ENCODE measurements around the gene GAS2.
"Not testable (repeated sequence)": the region's sequence is repeated elsewhere in the genome, so short reads cannot be mapped to it uniquely, and the experiment has no call there.

Gene GAS2

DNA sequence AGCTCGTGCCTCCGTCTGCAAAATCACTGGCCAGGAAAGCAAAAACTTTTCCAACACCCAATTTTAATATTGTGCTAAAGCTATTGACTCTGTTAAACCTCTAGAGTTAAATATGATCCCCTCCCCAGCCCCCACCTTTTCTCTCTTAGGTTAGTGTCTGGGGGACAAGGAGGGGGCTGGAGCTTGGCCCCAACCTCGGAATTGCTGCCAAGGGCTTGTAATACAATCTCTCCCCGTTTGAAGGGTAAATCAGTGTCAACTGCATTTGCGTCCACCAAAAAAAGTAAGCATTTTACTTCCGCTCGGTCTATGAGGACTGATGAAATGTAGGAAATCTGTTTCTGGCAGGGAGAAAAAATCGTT, at the start of gene GAS2:
Gene GAS2 (plus strand): TSS at position 287 of the 363 bp plus-strand sequence. CDS start 8,259 bp downstream, outside the sequence.
- DNase-seq = no peak

DNA sequence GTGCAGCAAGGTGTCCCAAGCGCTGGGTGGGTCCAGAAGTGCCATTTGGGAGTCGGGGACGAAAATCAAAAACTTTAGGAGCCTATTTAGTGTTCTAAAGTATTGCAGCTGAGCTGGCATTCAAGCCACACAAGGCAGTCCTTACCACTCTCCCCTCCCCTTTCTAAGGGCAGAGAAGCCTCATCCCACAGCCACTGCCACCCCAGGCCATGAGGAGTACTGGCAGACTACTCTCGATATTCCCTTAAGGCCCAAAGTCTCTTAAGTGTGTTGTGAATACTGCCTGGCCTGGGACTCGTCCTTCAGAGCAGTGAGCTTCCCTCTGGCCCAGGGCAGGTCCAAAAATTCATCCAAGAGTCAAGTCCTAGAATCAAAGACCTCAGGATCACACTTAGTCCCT, 48.5 kb upstream of the GAS2 start:
- DNase-seq = no peak

DNA sequence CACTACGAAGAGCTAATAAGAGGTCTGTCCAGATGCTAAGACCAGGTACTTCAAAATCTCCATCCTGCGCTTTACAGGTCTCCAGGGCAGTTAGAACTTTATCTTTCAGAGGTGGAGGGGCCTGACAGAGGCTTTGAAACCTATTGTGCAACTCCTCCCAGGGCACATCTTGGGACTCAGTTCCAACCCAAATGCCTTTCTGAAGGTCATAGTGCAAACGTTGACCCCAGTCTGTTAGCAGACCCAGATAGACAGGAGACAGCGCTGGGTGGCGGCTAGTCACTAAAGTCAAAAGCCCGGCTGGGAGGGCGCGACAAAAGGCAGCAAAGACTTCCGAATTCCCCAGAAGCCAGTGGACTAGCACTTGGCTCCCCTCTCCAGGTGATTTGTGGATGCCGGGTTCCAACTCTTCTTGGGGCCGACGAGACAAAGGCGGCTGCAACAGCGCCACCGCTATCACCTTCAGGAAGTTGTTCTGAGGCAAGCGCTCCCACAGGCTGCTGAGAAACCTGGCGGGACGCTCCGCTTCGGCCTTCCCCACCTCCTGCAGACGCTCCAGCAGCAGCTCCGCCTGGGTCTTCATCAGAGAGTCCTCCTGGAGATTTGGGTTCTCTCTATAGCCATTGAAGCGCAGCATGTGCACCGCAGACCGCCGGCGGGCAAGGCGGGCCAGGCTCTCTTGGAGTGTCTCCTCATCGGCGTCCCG, 41.5 kb upstream of the GAS2 start:
- peak; percentile 65 to 68 for DNase-seq

DNA sequence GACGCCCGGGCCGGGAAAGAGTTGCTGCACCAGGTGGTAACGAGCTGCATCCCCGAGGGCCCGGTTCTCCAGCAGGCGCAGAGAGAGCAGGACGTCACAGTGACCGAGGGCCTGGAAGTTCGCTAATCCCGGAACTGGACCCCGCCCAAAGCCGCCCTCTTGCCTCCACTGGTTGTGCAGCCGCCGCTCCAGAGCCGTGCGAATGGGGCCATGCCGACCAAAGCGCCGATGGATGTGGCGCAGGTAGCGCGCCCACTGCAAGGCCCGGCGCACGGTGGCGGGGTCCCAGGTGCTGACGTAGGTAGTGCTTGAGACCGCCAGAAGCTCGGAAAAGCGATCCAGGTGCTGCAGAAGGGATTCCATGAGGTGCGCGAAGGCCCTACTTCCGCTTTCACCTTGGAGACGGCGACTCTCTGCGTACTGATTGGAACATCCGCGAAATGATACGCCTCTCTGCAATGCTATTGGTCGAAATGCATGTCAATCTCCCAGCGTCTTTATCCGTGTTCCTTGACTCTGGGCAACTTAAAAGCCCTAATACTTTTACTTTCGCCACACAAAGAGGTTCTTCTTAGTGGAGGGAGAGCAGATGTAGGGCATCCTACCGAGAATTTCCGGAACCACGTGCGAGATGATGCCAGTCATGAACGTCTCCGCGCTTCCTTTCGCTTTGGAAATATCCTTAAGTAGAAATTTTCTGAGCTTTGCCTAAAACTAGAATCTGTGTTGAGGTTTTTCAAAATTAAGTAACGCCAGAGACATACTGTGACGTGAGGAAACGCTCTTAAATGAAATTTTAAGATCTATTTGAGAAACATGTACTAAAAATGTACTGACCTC, 40.7 kb upstream of the GAS2 start, which contains the start of gene FANCF:
Gene FANCF (minus strand): TSS at position 376 of the 840 bp plus-strand sequence. CDS start 13 bp downstream, at position 363.
- peak; percentile 89 to 95 for DNase-seq

DNA sequence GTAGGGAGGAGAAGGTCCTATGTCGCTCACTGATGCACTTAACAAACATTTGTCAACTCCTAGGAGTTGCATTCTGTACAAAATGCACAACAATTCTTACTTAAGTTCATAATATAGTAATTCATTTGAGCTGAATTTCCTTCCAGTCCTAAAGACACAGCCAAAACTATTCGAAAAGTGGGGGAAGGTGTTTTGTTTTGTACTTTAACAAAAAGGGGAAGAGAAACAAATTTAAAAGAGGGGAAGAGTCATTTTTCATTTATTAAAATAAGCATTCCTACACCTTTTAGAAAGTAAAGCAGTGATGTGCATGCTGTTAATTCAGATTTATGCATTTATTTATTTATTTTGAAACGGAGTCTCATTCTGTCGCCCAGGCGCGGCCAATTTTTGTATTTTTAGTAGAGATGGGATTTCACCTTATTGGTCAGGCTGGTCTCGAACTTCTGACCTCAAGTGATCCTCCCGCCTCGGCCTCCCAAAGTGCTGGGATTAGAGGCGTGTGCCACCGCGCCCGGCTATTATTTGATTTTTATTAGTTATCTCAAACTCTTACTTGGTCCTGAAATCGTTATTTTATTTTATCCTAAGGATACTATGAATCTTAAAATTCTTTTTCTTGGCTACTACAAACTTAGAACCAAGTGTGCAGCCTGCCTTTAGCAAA, 39.7 kb upstream of the GAS2 start:
- no peak for DNase-seq

DNA sequence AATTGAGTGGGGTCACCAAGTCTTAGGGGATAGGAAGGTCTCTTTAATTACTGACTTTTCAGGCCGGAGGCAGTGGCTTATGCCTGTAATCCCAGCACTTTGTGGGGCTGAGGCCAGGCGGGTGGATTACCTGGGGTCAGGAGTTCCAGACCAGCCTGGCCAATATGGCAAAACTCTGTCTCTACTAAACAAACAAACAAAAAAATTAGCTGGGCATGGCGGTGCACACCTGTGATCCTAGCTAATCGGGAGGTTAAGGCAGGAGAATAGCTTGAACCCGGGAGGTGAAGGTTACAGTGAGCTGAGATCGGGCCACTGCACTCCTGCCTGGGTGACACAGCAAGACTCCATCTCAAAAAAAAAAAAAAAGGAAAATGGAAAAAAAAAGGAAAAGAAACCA, 39.0 kb upstream of the GAS2 start:
- no peak for DNase-seq

DNA sequence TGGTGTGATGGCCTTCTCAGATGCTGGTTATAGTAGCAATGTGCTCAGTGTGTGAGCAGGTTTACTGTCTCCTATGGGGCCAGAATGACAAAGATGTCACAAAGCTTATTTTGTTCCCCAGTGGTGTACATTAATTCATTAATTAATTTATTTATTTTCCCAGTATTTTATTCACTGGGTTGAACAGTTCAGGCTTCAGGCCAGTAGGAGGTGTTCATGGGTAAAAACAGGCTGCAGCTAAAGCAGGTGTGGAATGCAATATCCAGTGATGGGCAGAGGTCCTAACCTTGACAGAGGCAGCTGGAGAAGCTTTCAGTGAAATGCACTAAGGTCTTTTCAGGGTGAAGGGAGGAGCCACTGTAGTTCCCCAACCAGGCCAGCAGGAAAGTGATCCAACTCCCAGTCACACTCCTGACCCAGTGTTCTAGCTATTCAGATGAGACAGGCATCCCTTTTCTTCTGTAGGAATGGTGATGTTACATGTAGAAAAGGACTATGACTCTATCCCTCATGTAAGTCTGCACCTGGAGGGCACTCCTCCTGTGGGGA, 33.0 kb upstream of the GAS2 start:
- no peak for DNase-seq

DNA sequence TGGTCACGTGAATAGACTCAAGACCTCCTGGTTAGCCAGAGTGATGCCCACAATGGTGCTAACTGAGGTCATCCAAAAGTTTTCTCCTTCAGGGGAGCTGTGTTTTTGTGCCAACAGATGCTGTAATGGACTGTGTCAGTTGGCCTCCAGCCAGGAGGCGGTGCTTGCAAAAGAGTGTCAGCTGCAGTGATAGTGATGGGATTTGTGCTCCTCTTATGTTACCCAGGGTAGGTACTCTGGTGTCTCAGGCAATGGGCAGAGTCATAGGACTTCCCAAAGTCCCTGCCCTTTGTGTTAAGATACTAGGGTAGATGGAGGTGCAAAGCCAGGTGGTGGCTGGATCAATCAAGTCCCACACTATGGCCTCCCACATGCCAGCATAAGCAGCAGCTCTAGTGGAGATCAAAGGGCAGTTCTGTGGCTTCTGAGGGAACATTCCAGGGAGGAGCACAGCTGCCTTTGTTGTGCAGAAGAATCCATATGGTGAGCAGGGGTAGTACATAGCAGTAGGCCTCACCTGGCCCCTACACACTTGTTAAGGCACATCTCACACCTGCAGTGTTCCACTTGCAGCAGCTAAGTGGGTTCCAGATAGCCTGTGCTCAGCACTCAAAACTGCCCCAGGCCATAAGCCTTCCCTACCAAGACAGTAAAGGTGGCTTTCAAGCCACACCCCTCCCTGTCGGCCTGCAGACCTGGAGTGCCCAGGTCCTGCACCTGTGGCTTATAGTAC, 31.3 kb upstream of the GAS2 start:
- no peak for DNase-seq

DNA sequence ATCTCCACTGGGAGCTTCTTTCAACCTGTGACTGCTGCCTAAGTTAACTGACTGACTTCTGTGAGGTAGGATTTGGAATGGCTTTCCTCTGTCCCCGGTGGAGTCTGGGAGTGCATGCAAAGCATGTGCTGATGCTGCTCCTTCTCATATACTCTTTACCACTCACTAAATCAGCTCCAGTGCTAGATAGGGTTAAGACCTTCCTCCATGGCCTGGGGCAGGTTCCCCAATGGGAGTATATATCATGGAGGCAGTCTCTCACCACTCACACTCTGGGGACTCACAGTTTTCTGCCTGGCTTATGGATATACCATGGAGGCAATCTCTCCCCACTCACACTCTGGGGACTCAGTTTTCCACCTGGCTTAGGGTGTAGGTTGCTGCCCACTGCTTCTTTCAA, 30.7 kb upstream of the GAS2 start:
- no peak for DNase-seq

DNA sequence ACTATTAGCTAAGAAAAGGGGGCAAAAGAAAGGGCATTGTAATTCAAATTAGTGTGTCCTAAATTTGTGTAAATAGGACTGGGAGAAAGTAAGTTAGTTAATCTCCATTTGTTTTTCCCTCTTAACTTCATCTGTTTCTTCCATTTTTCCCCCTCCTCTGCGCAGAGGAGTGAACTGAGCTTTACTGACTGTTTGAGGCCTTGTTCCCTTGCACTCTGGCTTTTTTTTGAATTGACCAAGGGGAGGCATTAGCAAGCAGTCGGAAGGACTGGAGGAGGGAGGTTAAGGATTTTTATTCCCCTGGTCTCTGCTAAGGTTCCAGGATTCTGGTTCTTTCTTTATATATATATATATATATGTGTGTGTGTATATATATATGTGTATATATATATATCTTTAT, 25.5 kb upstream of the GAS2 start:
- DNase-seq = no peak

DNA sequence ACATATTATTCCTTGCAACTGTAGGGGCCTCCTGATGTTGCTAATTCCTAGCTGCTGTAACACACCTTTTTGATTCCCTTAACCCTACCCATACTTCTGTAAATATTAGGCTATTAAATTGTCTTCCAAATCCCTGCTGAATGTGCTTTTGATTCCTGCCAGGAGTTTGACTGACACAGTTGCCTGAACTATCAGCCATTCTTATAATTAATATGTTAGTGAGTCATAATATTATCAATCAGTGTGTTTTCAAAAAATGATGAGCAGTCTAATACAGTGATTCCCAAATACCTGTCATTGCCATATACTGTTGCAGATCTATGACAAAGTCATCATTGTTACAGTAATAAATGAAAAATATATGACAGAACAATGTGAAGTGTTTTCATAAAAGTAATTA, 24.9 kb upstream of the GAS2 start:
- DNase-seq = no peak

DNA sequence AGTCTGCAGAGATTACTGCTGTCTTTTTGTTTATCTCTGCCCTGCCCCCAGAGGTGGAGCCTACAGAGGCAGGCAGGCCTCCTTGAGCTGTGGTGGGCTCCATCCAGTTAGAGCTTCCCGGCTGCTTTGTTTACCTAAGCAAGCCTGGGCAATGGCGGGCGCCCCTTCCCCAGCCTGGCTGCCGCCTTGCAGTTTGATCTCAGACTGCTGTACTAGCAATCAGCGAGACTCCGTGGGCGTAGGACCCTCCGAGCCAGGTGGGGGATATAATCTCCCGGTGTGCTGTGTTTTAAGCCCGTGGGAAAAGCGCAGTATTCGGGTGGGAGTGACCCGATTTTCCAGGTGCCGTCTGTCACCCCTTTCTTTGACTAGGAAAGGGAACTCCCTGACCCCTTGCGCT, 14.1 kb upstream of the GAS2 start:
- not testable (repeated sequence) for DNase-seq

DNA sequence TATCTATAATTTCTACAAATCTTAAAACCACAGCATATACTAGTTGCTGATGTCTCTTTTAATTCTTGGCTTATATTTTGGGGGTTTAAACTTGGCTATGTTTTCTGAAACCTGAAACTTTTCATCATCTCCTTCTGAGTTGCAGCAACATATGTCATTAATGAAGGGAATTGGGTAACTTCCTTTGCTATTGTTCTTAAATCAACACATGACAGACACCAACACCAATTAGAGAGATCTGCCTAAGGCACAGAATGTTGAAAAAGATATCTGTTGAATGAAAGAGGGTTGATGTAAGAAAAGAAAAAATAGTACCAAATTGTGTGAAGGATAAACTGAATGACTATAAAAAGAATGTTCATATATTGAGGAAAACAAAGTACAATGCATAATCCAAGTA, 10.3 kb upstream of the GAS2 start:
- no peak for DNase-seq

DNA sequence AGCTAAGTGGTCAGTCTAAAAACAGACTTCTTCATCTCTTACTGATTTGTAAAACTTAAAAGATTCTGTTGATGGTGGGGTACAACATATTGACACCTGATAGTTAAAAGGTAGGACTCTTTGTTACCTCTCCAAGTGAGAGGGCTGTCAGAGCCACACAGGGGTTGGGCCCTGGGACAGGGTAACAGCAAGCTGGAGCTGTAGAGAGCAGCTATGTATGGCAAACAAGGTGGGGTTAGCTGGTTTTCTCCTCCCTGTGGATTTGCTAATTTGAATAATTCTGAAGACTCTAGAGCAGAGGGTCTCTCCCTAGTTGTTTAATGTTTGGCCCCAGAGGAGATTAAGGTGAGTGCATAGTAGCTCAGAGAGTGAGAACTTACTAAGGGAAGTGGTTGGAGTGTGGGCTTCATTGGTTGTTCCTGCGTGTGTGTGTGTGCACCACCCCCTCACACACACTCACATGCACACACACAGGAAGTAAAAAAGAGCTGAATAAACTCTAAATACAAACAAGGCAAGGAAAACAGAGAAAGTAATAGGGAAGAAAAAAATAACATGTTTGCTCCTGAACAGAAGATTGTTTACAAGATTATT, 9.2 kb upstream of the GAS2 start:
- DNase-seq = no peak

DNA sequence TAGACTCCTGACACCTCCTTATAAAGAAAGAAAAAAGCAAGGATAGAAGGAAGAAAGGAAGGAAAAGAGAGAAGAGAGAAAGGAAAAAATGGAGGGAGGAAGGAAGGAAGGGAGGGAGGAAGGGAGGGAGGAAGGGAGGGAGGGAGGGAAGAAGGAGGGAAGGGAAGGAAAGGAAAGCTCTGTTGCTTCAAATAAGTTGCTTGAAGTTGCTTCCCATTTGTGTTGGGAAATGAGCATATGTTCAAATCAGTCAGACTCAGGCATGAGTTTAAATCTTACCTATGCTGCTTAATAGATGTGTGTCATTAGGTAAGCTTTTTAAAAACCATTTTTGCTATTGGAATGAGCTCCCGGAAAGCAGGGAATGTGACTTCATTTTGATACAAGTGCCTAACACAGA, 6.6 kb upstream of the GAS2 start:
- DNase-seq = no peak

DNA sequence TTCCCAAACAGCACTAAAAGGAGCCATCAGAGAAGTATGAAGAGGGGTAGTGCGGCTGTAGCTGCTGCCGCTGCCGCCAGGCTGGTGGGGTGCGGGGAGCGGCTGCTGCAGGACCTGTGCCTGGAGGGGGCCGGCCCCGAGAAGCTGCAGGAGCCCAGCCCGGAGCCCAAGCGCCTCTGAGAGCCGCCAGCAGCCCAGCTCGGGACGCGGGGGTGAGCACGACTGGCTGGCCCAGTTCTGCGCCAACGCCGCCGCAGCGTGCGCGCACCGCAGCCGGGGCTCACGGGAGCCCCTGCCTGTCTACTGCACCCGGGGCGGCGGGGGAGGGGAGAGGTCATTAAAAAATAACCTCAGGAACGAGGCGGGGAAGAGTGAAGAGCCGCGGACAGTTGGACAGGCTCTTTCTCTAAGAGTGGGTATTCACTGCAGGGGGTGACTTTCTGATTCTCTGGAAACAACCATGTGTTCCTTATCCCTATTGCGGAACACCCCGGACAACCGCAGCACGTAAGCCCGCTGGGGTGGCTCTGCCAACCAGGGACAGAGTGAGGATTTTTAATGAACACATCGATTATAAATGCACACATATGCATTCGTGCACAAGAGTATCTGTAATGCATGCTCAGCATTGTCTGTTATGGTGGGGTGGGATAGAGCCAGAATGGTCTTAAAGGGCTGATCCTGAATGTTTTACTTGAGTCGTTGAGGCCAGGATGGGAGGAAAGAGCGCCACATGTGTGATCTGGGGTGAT, 453 bp downstream of the GAS2 start:
- peak; percentile 17 to 27 for DNase-seq

DNA sequence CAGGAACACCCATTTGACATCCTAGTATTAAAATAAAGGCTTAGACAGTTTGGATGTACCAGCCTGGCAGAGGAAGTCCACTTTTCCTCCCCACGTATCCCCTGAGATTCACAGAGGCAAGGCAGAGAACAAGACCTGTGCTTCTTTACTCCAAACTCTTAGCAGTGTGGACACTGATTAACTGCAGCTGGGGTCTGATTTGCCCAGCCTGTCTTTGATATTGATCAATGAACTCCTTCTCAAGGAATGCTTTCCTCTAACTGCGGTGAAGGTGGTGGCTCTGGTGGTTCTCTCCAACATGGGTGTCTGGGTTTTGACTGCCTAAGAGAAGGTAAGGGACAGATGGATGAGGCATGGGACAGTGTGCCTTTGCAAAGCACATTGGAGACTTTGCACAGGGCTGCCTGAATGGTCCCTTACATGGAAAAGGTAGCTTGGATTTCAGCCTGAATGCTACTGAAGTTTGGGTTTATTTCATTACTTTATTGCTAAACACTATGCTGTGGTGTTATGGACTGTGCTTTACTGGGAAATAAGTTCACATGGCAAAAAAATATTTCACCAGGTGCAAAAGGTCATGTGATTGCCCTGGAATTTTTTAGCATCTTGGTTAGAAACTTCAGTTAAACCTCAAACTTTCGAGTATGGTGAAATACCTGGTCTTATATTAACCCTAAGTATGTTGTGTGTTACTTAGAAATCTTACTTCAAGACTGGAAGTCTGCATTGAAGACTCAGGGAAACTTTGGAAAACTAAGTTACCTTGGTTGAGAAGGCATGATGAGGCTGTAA, 1.8 kb downstream of the GAS2 start:
- DNase-seq = no peak

DNA sequence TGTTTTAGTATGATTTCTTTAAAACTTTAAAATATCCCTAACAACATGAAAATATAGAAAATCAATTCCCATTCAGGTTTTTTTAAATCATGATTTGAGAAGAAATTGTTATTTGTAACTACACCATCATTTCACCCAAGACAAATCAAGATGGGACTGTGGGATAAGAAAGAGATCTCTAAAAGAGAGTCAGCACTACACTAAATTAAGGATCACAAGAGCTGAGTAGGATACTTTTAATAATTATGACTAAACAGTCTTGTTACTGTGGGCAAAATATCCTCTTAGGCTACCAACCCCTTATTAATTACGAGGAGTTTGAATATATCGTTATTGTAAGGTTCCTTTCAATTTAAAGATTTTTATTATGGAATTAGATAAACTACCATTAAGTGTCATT, 3.0 kb downstream of the GAS2 start:
- no peak for DNase-seq

DNA sequence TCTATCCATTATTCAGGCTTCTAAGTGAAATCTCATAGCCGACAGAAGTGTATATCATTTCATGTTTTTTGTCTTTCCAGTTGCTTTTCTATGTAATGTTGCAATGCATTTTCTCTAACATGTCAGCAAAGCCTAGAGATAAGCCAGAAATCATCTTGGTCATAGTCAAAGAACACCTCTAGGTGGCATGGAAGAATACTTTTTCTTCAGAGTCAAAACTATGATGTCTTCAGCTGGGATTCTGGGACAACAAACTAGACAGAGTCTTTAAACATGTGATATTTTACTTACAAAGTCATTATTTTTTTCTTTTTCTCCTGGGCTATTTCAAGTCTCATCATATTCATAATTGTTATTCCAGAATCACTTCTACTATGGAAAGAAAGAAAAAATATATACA, 4.4 kb downstream of the GAS2 start:
- DNase-seq = no peak

DNA sequence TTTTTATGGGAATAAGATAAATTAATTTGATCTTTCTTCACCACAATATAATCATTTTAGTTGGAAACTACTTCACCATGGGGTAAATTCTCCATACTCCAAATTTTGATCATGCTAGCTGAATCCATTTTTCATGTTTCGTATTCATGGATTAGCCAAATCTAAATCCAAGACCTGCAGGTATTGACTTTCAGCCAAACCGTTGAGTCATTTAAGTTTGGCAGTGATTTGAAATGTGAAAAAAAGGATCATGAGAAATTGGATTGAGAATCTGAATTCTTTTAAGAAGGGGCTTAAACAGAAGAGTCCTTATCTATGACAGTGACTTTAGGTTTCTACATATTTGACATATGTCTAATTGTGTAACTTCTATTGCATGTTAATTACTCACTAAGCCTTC, 5.3 kb downstream of the GAS2 start:
- no peak for DNase-seq

Measured in stimulated activated CD4-positive, alpha-beta T cell treated with anti-CD3 and anti-CD28 coated beads, Interleukin-2, amount 100 ng/mL, for 24 hours (primary cell).